OCI-LY1 (cell line): ENCODE measurements around the gene TLE4.

Experiments used
- EZH2 ChIP-seq: fragments of 200-600 bp; sonication (generic), shearing (Covaris generic); IDR thresholded peaks from 2 replicates; pipeline ENCODE4 v1.8.0; 2017; ENCODE audit warnings: borderline replicate concordance, mixed run types, mild to moderate bottlenecking, antibody characterized with exemption, low read length, moderate library complexity, mixed read lengths
- TF ChIP-seq, protein P1 (sequence below): fragments of 200-600 bp; sonication (generic), shearing (Covaris generic); IDR thresholded peaks from 2 replicates; pipeline ENCODE4 v1.5.1; 2017; ENCODE audit warnings: mild to moderate bottlenecking, antibody characterized with exemption, low read length, moderate library complexity, mixed read lengths

DNA sequence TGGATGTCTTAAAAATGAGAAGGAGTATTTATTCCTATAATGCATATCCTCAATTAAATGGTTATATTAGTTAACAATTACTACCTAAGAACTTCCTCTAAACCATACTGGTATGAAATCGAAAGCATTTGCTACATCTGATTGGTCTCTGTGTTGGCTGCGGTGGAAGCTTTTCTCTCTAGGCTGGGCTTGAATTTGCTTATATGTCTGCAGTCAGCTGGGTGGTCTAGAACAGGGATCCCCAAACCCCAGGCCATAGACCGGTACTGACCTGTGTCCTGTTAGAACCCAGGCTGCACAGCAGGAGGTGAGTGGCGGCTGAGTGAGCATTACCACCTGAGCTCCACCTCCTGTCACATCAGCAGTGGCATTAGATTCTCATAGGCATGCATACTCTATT is 112.3 kb downstream of the TLE4 start:
- TF ChIP-seq, protein P1, sequence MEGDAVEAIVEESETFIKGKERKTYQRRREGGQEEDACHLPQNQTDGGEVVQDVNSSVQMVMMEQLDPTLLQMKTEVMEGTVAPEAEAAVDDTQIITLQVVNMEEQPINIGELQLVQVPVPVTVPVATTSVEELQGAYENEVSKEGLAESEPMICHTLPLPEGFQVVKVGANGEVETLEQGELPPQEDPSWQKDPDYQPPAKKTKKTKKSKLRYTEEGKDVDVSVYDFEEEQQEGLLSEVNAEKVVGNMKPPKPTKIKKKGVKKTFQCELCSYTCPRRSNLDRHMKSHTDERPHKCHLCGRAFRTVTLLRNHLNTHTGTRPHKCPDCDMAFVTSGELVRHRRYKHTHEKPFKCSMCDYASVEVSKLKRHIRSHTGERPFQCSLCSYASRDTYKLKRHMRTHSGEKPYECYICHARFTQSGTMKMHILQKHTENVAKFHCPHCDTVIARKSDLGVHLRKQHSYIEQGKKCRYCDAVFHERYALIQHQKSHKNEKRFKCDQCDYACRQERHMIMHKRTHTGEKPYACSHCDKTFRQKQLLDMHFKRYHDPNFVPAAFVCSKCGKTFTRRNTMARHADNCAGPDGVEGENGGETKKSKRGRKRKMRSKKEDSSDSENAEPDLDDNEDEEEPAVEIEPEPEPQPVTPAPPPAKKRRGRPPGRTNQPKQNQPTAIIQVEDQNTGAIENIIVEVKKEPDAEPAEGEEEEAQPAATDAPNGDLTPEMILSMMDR = no peak
- TF ChIP-seq EZH2 = no peak
